Ovary (tissue), 3 donors: ENCODE data around the gene MAGI1.

Experiments
- CTCF ChIP-seq, 3 donors: fragments of 450-650 bp in 2 of 3; fragments of 200-600 bp in 1 of 3; IDR thresholded peaks; one replicate each; pipeline versions ENCODE4 v1.5.1 to v1.8.0; 2016 to 2022; ENCODE audit warnings: antibody characterized with exemption in 3 of 3, mild to moderate bottlenecking in 1 of 3
- EP300 ChIP-seq: sonication (generic); formaldehyde crosslinking; IDR thresholded peaks from one replicate; pipeline ENCODE4 v1.6.1; 2017; ENCODE audit warnings: antibody characterized with exemption
- POLR2A ChIP-seq: fragments of 450-650 bp; IDR thresholded peaks from one replicate; pipeline ENCODE4 v1.6.1; 2017; ENCODE audit warnings: antibody characterized with exemption, mild to moderate bottlenecking, moderate library complexity
- donor health status: DM: no; HTN: no; CAD: no.

- TF ChIP-seq CTCF (IDR thresholded peaks at IDR 0.05) = no peak
- no peak for TF ChIP-seq EP300
- TF ChIP-seq POLR2A = no peak
Observed at GRCh38 chr3:65582012-65582717, 456.6 kb downstream of the MAGI1 start.
